Testis (tissue), 2 donors: Measurements from ENCODE around the gene AIG1.

Source experiments
- POLR2A ChIP-seq: fragments of 450-650 bp; IDR thresholded peaks from one replicate; pipeline ENCODE4 v1.6.1; 2017; ENCODE audit warnings: antibody characterized with exemption, mild to moderate bottlenecking, moderate library complexity
- TF ChIP-seq, protein P1 (sequence below), 3 experiments: fragments of 450-650 bp in 2 of 3; fragments of 200-600 bp in 1 of 3; sonication (generic) in 1 of 3; IDR thresholded peaks; one replicate each; pipeline ENCODE4 v1.5.1; 2016 to 2019; ENCODE audit warnings: antibody characterized with exemption in 3 of 3, mild to moderate bottlenecking in 2 of 3, moderate library complexity in 1 of 3

DNA sequence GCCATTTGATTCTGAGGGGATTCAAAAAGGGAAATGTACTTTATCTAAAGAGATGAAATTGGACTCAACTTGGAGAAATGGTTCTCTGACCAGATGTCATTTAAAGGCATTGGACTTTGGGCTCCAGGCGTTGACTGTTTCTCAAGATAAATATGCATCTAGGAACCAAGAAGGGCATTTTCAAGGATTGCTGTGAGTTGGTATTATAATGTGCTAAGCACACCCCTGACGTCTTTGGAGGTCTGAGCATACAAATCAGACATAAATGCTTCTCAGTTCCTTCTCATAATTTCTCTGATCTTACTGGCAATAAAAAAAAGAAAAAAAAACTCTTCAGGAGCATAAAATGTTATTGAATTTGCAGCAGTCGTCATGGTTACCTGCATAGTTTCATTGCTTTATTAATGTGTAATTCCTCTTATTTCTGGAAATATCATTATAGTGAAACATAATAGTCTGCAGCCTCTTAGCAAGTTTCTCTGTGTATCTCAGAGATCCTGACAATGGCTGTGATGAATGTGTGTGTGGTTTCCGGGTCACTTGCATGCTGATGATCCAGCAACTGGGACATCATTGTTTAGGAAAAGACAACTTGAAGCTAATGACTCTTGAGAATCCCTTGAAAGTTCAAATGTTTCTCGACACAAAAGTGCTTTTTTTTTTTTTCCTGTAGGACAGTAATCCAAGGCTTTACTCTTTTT, 136.0 kb downstream of the AIG1 start:
- TF ChIP-seq, protein P1, sequence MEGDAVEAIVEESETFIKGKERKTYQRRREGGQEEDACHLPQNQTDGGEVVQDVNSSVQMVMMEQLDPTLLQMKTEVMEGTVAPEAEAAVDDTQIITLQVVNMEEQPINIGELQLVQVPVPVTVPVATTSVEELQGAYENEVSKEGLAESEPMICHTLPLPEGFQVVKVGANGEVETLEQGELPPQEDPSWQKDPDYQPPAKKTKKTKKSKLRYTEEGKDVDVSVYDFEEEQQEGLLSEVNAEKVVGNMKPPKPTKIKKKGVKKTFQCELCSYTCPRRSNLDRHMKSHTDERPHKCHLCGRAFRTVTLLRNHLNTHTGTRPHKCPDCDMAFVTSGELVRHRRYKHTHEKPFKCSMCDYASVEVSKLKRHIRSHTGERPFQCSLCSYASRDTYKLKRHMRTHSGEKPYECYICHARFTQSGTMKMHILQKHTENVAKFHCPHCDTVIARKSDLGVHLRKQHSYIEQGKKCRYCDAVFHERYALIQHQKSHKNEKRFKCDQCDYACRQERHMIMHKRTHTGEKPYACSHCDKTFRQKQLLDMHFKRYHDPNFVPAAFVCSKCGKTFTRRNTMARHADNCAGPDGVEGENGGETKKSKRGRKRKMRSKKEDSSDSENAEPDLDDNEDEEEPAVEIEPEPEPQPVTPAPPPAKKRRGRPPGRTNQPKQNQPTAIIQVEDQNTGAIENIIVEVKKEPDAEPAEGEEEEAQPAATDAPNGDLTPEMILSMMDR (IDR thresholded peaks at IDR 0.05), result no peak
- no peak for TF ChIP-seq POLR2A
